Measurements from ENCODE around the gene LIMCH1.

LIMCH1 gene

GRCh38 chr4:41517121-41517520, 20.8 kb upstream of the LIMCH1 start:
- DNase-seq (ENCODE audit: low read depth) = no peak
- TF ChIP-seq CTCF (conservative IDR thresholded peaks at IDR 0.05; ENCODE audit: low read length) = no peak
- H3K4me3 ChIP-seq (ENCODE audit: low read length) = no peak overlapping the region

GRCh38 chr4:41517747-41518146, 20.2 kb upstream of the LIMCH1 start:
- no peak overlapping the region for H3K4me3 ChIP-seq (ENCODE audit: low read length)
- no peak for DNase-seq (ENCODE audit: low read depth)
- no peak for TF ChIP-seq CTCF (conservative IDR thresholded peaks at IDR 0.05; ENCODE audit: low read length)

- no peak for DNase-seq (ENCODE audit: low read depth)
- no peak for TF ChIP-seq CTCF (conservative IDR thresholded peaks at IDR 0.05; ENCODE audit: low read length)
- H3K4me3 ChIP-seq (ENCODE audit: low read length) = no peak overlapping the region
Measured at GRCh38 chr4:41524425-41524824, 13.5 kb upstream of the LIMCH1 start.

GRCh38 chr4:41525129-41525528, 12.8 kb upstream of the LIMCH1 start:
- H3K4me3 ChIP-seq (ENCODE audit: low read length) = no peak overlapping the region
- peak; percentile 41 for DNase-seq (ENCODE audit: low read depth)
- no peak for TF ChIP-seq CTCF (conservative IDR thresholded peaks at IDR 0.05; ENCODE audit: low read length)

GRCh38 chr4:41526628-41527027, 11.3 kb upstream of the LIMCH1 start:
- no peak for TF ChIP-seq CTCF (conservative IDR thresholded peaks at IDR 0.05; ENCODE audit: low read length)
- no peak for DNase-seq (ENCODE audit: low read depth)
- H3K4me3 ChIP-seq (ENCODE audit: low read length) = no peak overlapping the region

GRCh38 chr4:41528512-41529205, 9.3 kb upstream of the LIMCH1 start:
- no peak for DNase-seq (ENCODE audit: low read depth)
- H3K4me3 ChIP-seq (ENCODE audit: low read length) = no peak overlapping the region
- TF ChIP-seq CTCF (conservative IDR thresholded peaks at IDR 0.05; ENCODE audit: low read length) = no peak

- H3K4me3 ChIP-seq (ENCODE audit: low read length) = no peak overlapping the region
- TF ChIP-seq CTCF (conservative IDR thresholded peaks at IDR 0.05; ENCODE audit: low read length) = no peak
- DNase-seq (ENCODE audit: low read depth) = no peak
Measured at GRCh38 chr4:41530741-41531140, 7.2 kb upstream of the LIMCH1 start.

All from AG10803 (cell line).